Endodermal cell (in vitro differentiated cells): ENCODE data around the gene FGD4. TPM values are rescaled to one million over a fixed set of nuclear protein-coding genes. Genes with fewer than 3 reads are reported as not detected.

Experiments used
- DNase-seq: peaks from one replicate; pipeline ENCODE4 v3.0.0-alpha.2; 2017
- H3K27ac ChIP-seq: 2 replicates; pipeline ENCODE4 v1.5.1; 2013; ENCODE audit warnings: mild to moderate bottlenecking, low read depth, low read length, moderate library complexity
- H3K27me3 ChIP-seq: 2 replicates; pipeline ENCODE4 v1.6.1; 2013; ENCODE audit warnings: mild to moderate bottlenecking, low read length, moderate library complexity; ENCODE audit not compliant: insufficient read depth, control insufficient read depth, poor library complexity, severe bottlenecking
- H3K36me3 ChIP-seq: 2 replicates; pipeline ENCODE4 v1.7.0; 2013; ENCODE audit warnings: mild to moderate bottlenecking, low read length, moderate library complexity; ENCODE audit not compliant: control insufficient read depth, insufficient read depth
- H3K4me1 ChIP-seq: one replicate; pipeline ENCODE4 v1.7.0; 2013; ENCODE audit warnings: low read length; ENCODE audit not compliant: control insufficient read depth, insufficient read depth
- H3K4me3 ChIP-seq: 2 replicates; pipeline ENCODE4 v1.5.1; 2013; ENCODE audit warnings: mild to moderate bottlenecking, low read length, moderate library complexity
- H3K9ac ChIP-seq: 2 replicates; pipeline ENCODE4 v1.6.1; 2013; ENCODE audit warnings: mild to moderate bottlenecking, low read length, moderate library complexity; ENCODE audit not compliant: poor library complexity, severe bottlenecking; ENCODE audit errors: extremely low read depth
- H3K9me3 ChIP-seq: 2 replicates; pipeline ENCODE4 v1.6.1; 2013; ENCODE audit warnings: mild to moderate bottlenecking, low read length, moderate library complexity; ENCODE audit not compliant: control insufficient read depth
- H3K27ac Mint-ChIP-seq: 2 replicates; pipeline ENCODE4 v1.8.0; 2020; ENCODE audit warnings: mixed read lengths
- H3K27me3 Mint-ChIP-seq: 2 replicates; pipeline ENCODE4 v1.8.0; 2021; ENCODE audit warnings: mild to moderate bottlenecking, mixed read lengths; ENCODE audit not compliant: insufficient read depth
- H3K36me3 Mint-ChIP-seq: 2 replicates; pipeline ENCODE4 v1.8.0; 2020; ENCODE audit warnings: low read depth, mixed read lengths
- H3K4me1 Mint-ChIP-seq: 2 replicates; pipeline ENCODE4 v1.8.0; 2020; ENCODE audit warnings: mixed read lengths
- H3K4me3 Mint-ChIP-seq: 2 replicates; pipeline ENCODE4 v1.8.0; 2020; ENCODE audit warnings: mild to moderate bottlenecking, moderate library complexity, mixed read lengths
- H3K9me3 Mint-ChIP-seq: 2 replicates; pipeline ENCODE4 v1.8.0; 2020; ENCODE audit warnings: mild to moderate bottlenecking, mixed read lengths
- WGBS, 2 experiments: methylation state at CpG; one replicate each; pipeline versions ENCODE4 v1.1.5 to v1.1.7; 2013; ENCODE audit warnings: missing lambda C conversion rate in 2 of 2, mixed read lengths in 1 of 2; ENCODE audit not compliant: insufficient coverage in 1 of 2, insufficient read length in 1 of 2; 5-methylcytosine and 5-hydroxymethylcytosine counted together
- total RNA-seq, 2 donors: library from RNA; stranded (reverse); fragmentation: NEBNext Ultra II Directional in 1 of 2; extraction: Animal tissue kit (Norgen Biotek cat#: 25700) in 1 of 2; gene quantifications; 2 replicates in 1 of 2; 3 replicates in 1 of 2; pipeline ENCODE4 v1.2.1, GENCODE V29; 2021
- TF ChIP-seq, protein P1 (sequence below): fragments of 200-600 bp; sonication (generic); conservative IDR thresholded peaks from 2 replicates; pipeline ENCODE4 v1.5.0; 2021; ENCODE audit warnings: antibody characterized with exemption, mild to moderate bottlenecking

FGD4 gene
- total RNA-seq, 2 donors from 2014 or later: 27.6 to 57.7 TPM

DNA sequence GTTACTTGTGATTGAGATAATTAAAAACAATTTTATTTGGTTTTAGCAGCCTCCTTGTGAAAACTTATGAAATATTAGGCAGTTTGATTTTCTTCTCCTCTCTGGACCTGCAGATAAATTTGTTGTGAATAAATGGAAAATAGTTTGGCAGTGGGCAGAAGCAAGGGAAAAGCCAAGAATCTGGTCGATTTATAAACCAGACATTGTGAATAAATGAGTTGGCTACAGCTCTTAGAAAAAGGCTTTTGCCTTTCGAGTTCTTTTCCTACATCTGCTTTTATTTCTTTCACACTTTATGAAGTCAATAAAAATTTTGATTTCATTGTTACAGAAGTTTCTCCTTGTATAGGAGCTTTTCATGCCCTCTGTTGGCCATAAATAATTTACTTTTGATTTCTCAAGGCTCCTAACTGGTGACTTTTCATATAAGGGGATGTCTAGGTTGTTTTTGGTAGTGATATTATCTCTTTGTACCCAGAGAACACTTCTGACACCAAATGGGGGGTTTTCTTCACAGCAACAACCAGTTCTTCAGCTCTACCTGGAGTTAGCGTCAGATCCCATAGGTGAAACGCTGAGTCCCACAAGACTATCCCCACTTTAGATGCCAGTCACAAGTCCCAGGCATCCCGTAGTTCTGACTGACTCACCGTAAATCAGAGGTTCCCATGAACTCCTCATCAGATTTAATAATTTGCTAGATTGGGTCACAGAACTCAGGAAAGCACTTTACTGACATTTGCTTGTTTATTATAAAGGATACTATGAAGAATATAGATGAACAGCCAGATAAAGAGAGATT is 143.3 kb downstream of the FGD4 start:
- no peaks in the 10 kb centered on the region for H3K9me3 ChIP-seq
- DNase-seq: peak; percentile 29
- H3K4me3 ChIP-seq: no peak overlapping the region
- no peaks in the 10 kb centered on the region for H3K27me3 Mint-ChIP-seq
- no peaks in the 10 kb centered on the region for H3K9me3 Mint-ChIP-seq
- peaks cover 8% of the 10 kb centered on the region for H3K36me3 Mint-ChIP-seq
- no peak overlapping the region for H3K4me3 Mint-ChIP-seq
- no peaks in the 10 kb centered on the region for H3K4me1 ChIP-seq
- no peaks in the 10 kb centered on the region for H3K36me3 ChIP-seq
- no peaks in the 10 kb centered on the region for H3K27me3 ChIP-seq
- no peak overlapping the region for H3K9ac ChIP-seq
- 98 to 100% methylated on average over 4 to 6 of the region's 6 CpGs for WGBS, 2 experiments
- no peak overlapping the region for H3K27ac ChIP-seq
- TF ChIP-seq, protein P1, sequence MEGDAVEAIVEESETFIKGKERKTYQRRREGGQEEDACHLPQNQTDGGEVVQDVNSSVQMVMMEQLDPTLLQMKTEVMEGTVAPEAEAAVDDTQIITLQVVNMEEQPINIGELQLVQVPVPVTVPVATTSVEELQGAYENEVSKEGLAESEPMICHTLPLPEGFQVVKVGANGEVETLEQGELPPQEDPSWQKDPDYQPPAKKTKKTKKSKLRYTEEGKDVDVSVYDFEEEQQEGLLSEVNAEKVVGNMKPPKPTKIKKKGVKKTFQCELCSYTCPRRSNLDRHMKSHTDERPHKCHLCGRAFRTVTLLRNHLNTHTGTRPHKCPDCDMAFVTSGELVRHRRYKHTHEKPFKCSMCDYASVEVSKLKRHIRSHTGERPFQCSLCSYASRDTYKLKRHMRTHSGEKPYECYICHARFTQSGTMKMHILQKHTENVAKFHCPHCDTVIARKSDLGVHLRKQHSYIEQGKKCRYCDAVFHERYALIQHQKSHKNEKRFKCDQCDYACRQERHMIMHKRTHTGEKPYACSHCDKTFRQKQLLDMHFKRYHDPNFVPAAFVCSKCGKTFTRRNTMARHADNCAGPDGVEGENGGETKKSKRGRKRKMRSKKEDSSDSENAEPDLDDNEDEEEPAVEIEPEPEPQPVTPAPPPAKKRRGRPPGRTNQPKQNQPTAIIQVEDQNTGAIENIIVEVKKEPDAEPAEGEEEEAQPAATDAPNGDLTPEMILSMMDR: no peak
- peak overlapping the region; percentile 15 for H3K27ac Mint-ChIP-seq
- H3K4me1 Mint-ChIP-seq: peaks cover 14% of the 10 kb centered on the region

DNA sequence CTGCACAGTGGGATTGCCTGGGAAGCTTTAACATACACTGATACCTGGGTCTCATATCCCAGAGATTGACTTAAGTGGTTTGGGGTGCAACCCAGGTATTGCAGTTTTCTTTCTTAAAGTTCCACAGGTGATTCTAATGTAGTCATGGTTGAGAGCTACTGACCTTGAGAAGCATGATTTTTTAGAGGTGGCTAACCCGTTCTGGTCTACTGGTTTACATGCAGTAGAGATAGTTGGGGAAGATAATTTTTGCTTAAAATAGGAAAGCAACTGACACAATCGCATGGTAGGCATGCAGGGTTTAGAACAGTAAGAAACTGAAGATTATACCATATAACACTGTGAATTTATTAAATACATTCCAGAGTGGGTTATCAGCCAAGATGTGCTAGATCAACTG is 145.5 kb downstream of the FGD4 start:
- Mint-ChIP-seq H3K27me3 (no peaks in the 10 kb centered on the region), H3K9me3 (no peaks in the 10 kb centered on the region), H3K36me3 (peaks cover 8% of the 10 kb centered on the region), H3K4me3 (no peak overlapping the region), H3K27ac (no peak overlapping the region), H3K4me1 (peaks cover 26% of the 10 kb centered on the region)
- no peak overlapping the region for H3K4me3 ChIP-seq
- H3K4me1 ChIP-seq: no peaks in the 10 kb centered on the region
- H3K27me3 ChIP-seq: no peaks in the 10 kb centered on the region
- no peak overlapping the region for H3K27ac ChIP-seq
- TF ChIP-seq, protein P1: no peak
- DNase-seq: peak; percentile 10
- H3K36me3 ChIP-seq: no peaks in the 10 kb centered on the region
- 95% methylated on average over 2 of the region's 2 CpGs; no CpG with 5 or more reads in 1 of the 2 experiments for WGBS, 2 experiments
- H3K9me3 ChIP-seq: no peaks in the 10 kb centered on the region
- H3K9ac ChIP-seq: no peak overlapping the region

DNA sequence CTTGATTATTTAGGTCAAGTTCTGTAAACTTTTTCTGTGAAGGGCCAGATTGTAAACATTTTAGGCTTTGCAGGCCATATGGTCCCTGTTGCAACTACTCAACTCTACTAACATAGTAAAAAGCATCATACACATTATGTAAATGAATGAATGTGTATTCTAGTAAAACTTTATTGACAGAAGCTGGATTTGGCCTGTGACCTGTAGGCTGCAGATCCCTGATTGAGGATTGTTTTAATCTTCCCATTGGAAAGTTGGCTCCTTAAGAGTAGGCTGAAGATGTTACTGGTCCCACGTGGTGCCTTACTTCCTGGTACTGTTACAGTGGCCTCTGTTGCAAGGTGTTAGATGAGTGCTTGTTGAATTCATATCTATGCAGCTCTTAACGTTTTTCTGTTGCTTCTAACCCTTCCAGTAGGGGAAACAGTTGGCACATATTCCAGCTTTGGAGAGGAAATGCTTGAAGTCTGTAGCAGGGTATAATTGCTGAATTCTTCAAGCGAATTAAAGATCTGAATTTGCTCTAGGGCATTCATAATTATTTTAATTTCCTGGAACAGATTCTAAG is 146.1 kb downstream of the FGD4 start:
- H3K4me3 Mint-ChIP-seq: no peak overlapping the region
- H3K27ac Mint-ChIP-seq: no peak overlapping the region
- no peak overlapping the region for H3K9ac ChIP-seq
- H3K36me3 ChIP-seq: no peaks in the 10 kb centered on the region
- H3K9me3 Mint-ChIP-seq: no peaks in the 10 kb centered on the region
- peaks cover 8% of the 10 kb centered on the region for H3K36me3 Mint-ChIP-seq
- WGBS, 2 experiments: 59 to 100% methylated on average over 1 to 3 of the region's 3 CpGs
- H3K4me1 ChIP-seq: no peaks in the 10 kb centered on the region
- H3K27me3 ChIP-seq: no peaks in the 10 kb centered on the region
- H3K27ac ChIP-seq: no peak overlapping the region
- TF ChIP-seq, protein P1: no peak
- H3K4me3 ChIP-seq: no peak overlapping the region
- peaks cover 22% of the 10 kb centered on the region for H3K4me1 Mint-ChIP-seq
- peak; percentile 33 for DNase-seq
- H3K9me3 ChIP-seq: no peaks in the 10 kb centered on the region
- H3K27me3 Mint-ChIP-seq: no peaks in the 10 kb centered on the region
